Naive thymus-derived CD8-positive, alpha-beta T cell (primary cell): ENCODE data around the gene SLC38A2. TPM values are rescaled to one million over a fixed set of nuclear protein-coding genes. Genes with fewer than 3 reads are reported as not detected.

ENCODE experiments used
- ATAC-seq, 2 donors: fragments of 150-1000 bp; cut with Tn5 transposase in 1 of 2; sonication (Bioruptor Pico), chemical (Tn5 transposase) in 1 of 2; 1 replicate in 1 of 2; 2 replicates in 1 of 2; pipeline ENCODE4 v1.10.0; 2021; ENCODE audit warnings: mild to moderate bottlenecking in 2 of 2, moderate library complexity in 2 of 2
- POLR2A ChIA-PET: fragments of 350-600 bp; sonication (Branson Sonifier 250); formaldehyde crosslinking; loops from one replicate; lab custom pipeline; 2021; ENCODE audit warnings: antibody characterized with exemption; lab: Charles Lee
- DNase-seq, 10 donors: peaks; one replicate each; pipeline versions ENCODE4 v3.0.0 to v3.0.0-alpha.2; 2020 to 2022
- H3K27ac Mint-ChIP-seq, 10 donors: one replicate each; pipeline ENCODE4 v1.8.0; 2020 to 2022; ENCODE audit warnings: mild to moderate bottlenecking in 10 of 10, mixed read lengths in 10 of 10, moderate library complexity in 4 of 10, inconsistent platforms in 1 of 10
- H3K27me3 Mint-ChIP-seq, 5 donors: one replicate each; pipeline ENCODE4 v1.8.0; 2021 to 2022; ENCODE audit warnings: mixed read lengths in 5 of 5
- H3K36me3 Mint-ChIP-seq, 3 donors: one replicate each; pipeline ENCODE4 v1.8.0; 2020 to 2022; ENCODE audit warnings: mixed read lengths in 3 of 3, mild to moderate bottlenecking in 2 of 3, inconsistent platforms in 1 of 3
- H3K4me1 Mint-ChIP-seq, 4 donors: one replicate each; pipeline ENCODE4 v1.8.0; 2021 to 2022; ENCODE audit warnings: mixed read lengths in 4 of 4
- H3K4me3 Mint-ChIP-seq, 10 donors: one replicate each; pipeline ENCODE4 v1.8.0; 2020 to 2022; ENCODE audit warnings: mild to moderate bottlenecking in 10 of 10, mixed read lengths in 10 of 10, moderate library complexity in 6 of 10, inconsistent platforms in 1 of 10
- H3K9me3 Mint-ChIP-seq, 9 donors: one replicate each; pipeline ENCODE4 v1.8.0; 2020 to 2022; ENCODE audit warnings: mixed read lengths in 9 of 9, mild to moderate bottlenecking in 3 of 9, inconsistent platforms in 1 of 9, moderate library complexity in 1 of 9
- polyA plus RNA-seq, 3 donors: library from polyadenylated mRNA; unstranded; fragments of 300-500 nt; fragmentation: Illumina TruSeq; gene quantifications; one replicate each; pipeline ENCODE4 v1.2.3, GENCODE V29; 2021
- total RNA-seq, 8 experiments: library from RNA in 2 of 8; stranded (reverse) in 2 of 8; gene quantifications; one replicate each; pipeline ENCODE4 v1.2.3 and lab custom pipeline; 2021 to 2026

Gene SLC38A2
- total and polyA plus RNA-seq, 5 experiments from 2014 or later = 52.0 to 368 (median 96.1) TPM

GRCh38 chr12:46365951-46366379 lies 6.6 kb downstream of the SLC38A2 start:
- H3K4me1 Mint-ChIP-seq = peaks cover 21 to 94% (median 90%) of the 10 kb centered on the region in 4 donors
- POLR2A ChIA-PET = interaction anchor here (0.6 to 2.9 kb wide), 3 partner anchors 21 to 96 kb away, joined by 3 to 10 read pairs (median 4); no protein-coding TSS in a partner anchor

GRCh38 chr12:46364777-46365580 lies 7.6 kb downstream of the SLC38A2 start:
- H3K36me3 Mint-ChIP-seq = peaks cover 11 to 96% (median 59%) of the 10 kb centered on the region in 3 donors
- no peaks in the 10 kb centered on the region for H3K27me3 Mint-ChIP-seq
- no peaks in the 10 kb centered on the region for H3K9me3 Mint-ChIP-seq
- peaks cover 25 to 90% (median 85%) of the 10 kb centered on the region in 4 donors for H3K4me1 Mint-ChIP-seq
- ATAC-seq (no peak), DNase-seq (no peak)
- H3K27ac Mint-ChIP-seq = peak overlapping the region in 9 of 10 donors; percentile 41 to 93 (median 76)
- POLR2A ChIA-PET = interaction anchor here (0.6 kb wide), 1 partner anchor 90 kb away, joined by 3 read pairs; no protein-coding TSS in a partner anchor
- peak overlapping the region in 9 of 10 donors; percentile 13 to 69 (median 41) for H3K4me3 Mint-ChIP-seq

More at GRCh38 chr12:46365951-46366379, 6.6 kb downstream of the SLC38A2 start:
- Mint-ChIP-seq H3K27ac (peak overlapping the region; percentile 28 to 93 (median 61)), H3K27me3 (no peaks in the 10 kb centered on the region), H3K4me3 (peak overlapping the region in 6 of 10 donors; percentile 15 to 69 (median 31)), H3K36me3 (peaks cover 11 to 98% (median 62%) of the 10 kb centered on the region in 3 donors), H3K9me3 (no peaks in the 10 kb centered on the region)
- ATAC-seq = no peak
- no peak for DNase-seq

GRCh38 chr12:46364300-46364696 lies 8.3 kb downstream of the SLC38A2 start:
- no peak for DNase-seq
- POLR2A ChIA-PET = no interaction called here
- H3K27ac Mint-ChIP-seq = peak overlapping the region in 7 of 10 donors; percentile 7 to 74 (median 39)
- H3K9me3 Mint-ChIP-seq = no peaks in the 10 kb centered on the region
- no peak for ATAC-seq
- peaks cover 13 to 96% (median 63%) of the 10 kb centered on the region in 3 donors for H3K36me3 Mint-ChIP-seq
- peak overlapping the region in 1 of 10 donors; percentile 7 for H3K4me3 Mint-ChIP-seq
- H3K4me1 Mint-ChIP-seq = peaks cover 27 to 89% (median 79%) of the 10 kb centered on the region in 4 donors
- H3K27me3 Mint-ChIP-seq = no peaks in the 10 kb centered on the region

- H3K27me3 Mint-ChIP-seq = no peaks in the 10 kb centered on the region
These were observed 8.8 kb downstream of the SLC38A2 start for GRCh38 chr12:46363582-46364299.

GRCh38 chr12:46362895-46363581 lies 9.5 kb downstream of the SLC38A2 start:
- Mint-ChIP-seq H3K27me3 (no peaks in the 10 kb centered on the region), H3K9me3 (no peaks in the 10 kb centered on the region), H3K4me3 (peak overlapping the region in 4 of 10 donors; percentile 34 to 70 (median 44)), H3K27ac (peak overlapping the region in 8 of 10 donors; percentile 18 to 79 (median 69)), H3K4me1 (peaks cover 29 to 78% (median 69%) of the 10 kb centered on the region in 4 donors), H3K36me3 (peaks cover 20 to 94% (median 64%) of the 10 kb centered on the region in 3 donors)
- POLR2A ChIA-PET = interaction anchor here (0.8 to 1.0 kb wide), 2 partner anchors 9 to 12 kb away, joined by 3 to 4 read pairs; no protein-coding TSS in a partner anchor
- DNase-seq (no peak), ATAC-seq (no peak)

More at GRCh38 chr12:46363582-46364299, 8.8 kb downstream of the SLC38A2 start:
- DNase-seq (no peak), ATAC-seq (no peak)
- Mint-ChIP-seq H3K36me3 (peaks cover 18 to 96% (median 64%) of the 10 kb centered on the region in 3 donors), H3K4me3 (peak overlapping the region in 2 of 10 donors; percentile 7 to 34), H3K27ac (peak overlapping the region; percentile 5 to 74 (median 48)), H3K4me1 (peaks cover 29 to 85% (median 74%) of the 10 kb centered on the region in 4 donors), H3K9me3 (no peaks in the 10 kb centered on the region)
- POLR2A ChIA-PET = interaction anchor here (0.8 to 1.0 kb wide), 2 partner anchors 8 to 11 kb away, joined by 3 to 4 read pairs; no protein-coding TSS in a partner anchor

GRCh38 chr12:46361667-46362034 lies 10.9 kb downstream of the SLC38A2 start:
- no peaks in the 10 kb centered on the region for H3K9me3 Mint-ChIP-seq
- no peaks in the 10 kb centered on the region for H3K27me3 Mint-ChIP-seq
- H3K4me1 Mint-ChIP-seq = peaks cover 24 to 64% (median 59%) of the 10 kb centered on the region in 4 donors
- DNase-seq (no peak), ATAC-seq (no peak)
- peak overlapping the region in 9 of 10 donors; percentile 3 to 85 (median 69) for H3K27ac Mint-ChIP-seq
- peaks cover 15 to 83% (median 51%) of the 10 kb centered on the region in 3 donors for H3K36me3 Mint-ChIP-seq
- peak overlapping the region in 6 of 10 donors; percentile 1 to 56 (median 16) for H3K4me3 Mint-ChIP-seq
- POLR2A ChIA-PET = no interaction called here

GRCh38 chr12:46360908-46361666 lies 11.5 kb downstream of the SLC38A2 start:
- ATAC-seq = peak in 1 of 2 donors; percentile 11
- H3K9me3 Mint-ChIP-seq = no peaks in the 10 kb centered on the region
- no peaks in the 10 kb centered on the region for H3K27me3 Mint-ChIP-seq
- H3K4me3 Mint-ChIP-seq = peak overlapping the region in 1 of 10 donors; percentile 52
- H3K4me1 Mint-ChIP-seq = peaks cover 24 to 61% (median 55%) of the 10 kb centered on the region in 4 donors
- peak overlapping the region in 9 of 10 donors; percentile 67 to 86 (median 76) for H3K27ac Mint-ChIP-seq
- H3K36me3 Mint-ChIP-seq = peaks cover 15 to 78% (median 50%) of the 10 kb centered on the region in 3 donors
- POLR2A ChIA-PET = no interaction called here
- no peak for DNase-seq

GRCh38 chr12:46360370-46360769 lies 12.2 kb downstream of the SLC38A2 start:
- DNase-seq (no peak), ATAC-seq (no peak)
- Mint-ChIP-seq H3K36me3 (peaks cover 15 to 70% (median 44%) of the 10 kb centered on the region in 3 donors), H3K27ac (peak overlapping the region in 7 of 10 donors; percentile 14 to 86 (median 77)), H3K4me3 (no peak overlapping the region), H3K4me1 (peaks cover 24 to 56% (median 49%) of the 10 kb centered on the region in 4 donors), H3K9me3 (no peaks in the 10 kb centered on the region), H3K27me3 (no peaks in the 10 kb centered on the region)
- POLR2A ChIA-PET = no interaction called here

GRCh38 chr12:46359667-46360280 lies 12.8 kb downstream of the SLC38A2 start:
- no peaks in the 10 kb centered on the region for H3K9me3 Mint-ChIP-seq
- H3K4me3 Mint-ChIP-seq = no peak overlapping the region
- ATAC-seq = no peak
- H3K4me1 Mint-ChIP-seq = peaks cover 22 to 53% (median 43%) of the 10 kb centered on the region in 4 donors
- no peaks in the 10 kb centered on the region for H3K27me3 Mint-ChIP-seq
- H3K36me3 Mint-ChIP-seq = peaks cover 15 to 64% (median 41%) of the 10 kb centered on the region in 3 donors
- peak overlapping the region in 3 of 10 donors; percentile 2 to 60 (median 29) for H3K27ac Mint-ChIP-seq
- POLR2A ChIA-PET = no interaction called here
- no peak for DNase-seq

- Mint-ChIP-seq H3K9me3 (no peaks in the 10 kb centered on the region), H3K27ac (peak overlapping the region in 1 of 10 donors; percentile 43)
These were observed 13.5 kb downstream of the SLC38A2 start for GRCh38 chr12:46358791-46359666.

More at GRCh38 chr12:46358791-46359666, 13.5 kb downstream of the SLC38A2 start:
- peaks cover 22 to 55% (median 44%) of the 10 kb centered on the region in 4 donors for H3K4me1 Mint-ChIP-seq
- no peak for DNase-seq
- no peak for ATAC-seq
- peaks cover 15 to 59% (median 37%) of the 10 kb centered on the region in 3 donors for H3K36me3 Mint-ChIP-seq
- H3K4me3 Mint-ChIP-seq = no peak overlapping the region
- no peaks in the 10 kb centered on the region for H3K27me3 Mint-ChIP-seq
- POLR2A ChIA-PET = interaction anchor here (2.4 kb wide), 1 partner anchor 12 kb away, joined by 14 read pairs; no protein-coding TSS in a partner anchor
